Vagina (tissue), 2 donors: Measurements from ENCODE around the gene B9D1. TPM values are rescaled to one million over a fixed set of nuclear protein-coding genes. Genes with fewer than 3 reads are reported as not detected.

Source experiments
- DNase-seq, 2 donors: peaks; one replicate each; pipeline ENCODE4 v3.0.0-alpha.2; 2017; ENCODE audit errors: extremely low spot score in 2 of 2
- H3K27ac ChIP-seq: fragments of 200-600 bp; sonication (generic); one replicate; pipeline ENCODE4 v1.5.1; 2019
- H3K27me3 ChIP-seq: fragments of 200-600 bp; sonication (generic); one replicate; pipeline ENCODE4 v1.5.1; 2019
- H3K36me3 ChIP-seq, 2 donors: fragments of 200-600 bp; sonication (generic); one replicate each; pipeline ENCODE4 v1.5.1; 2017 to 2019
- H3K4me1 ChIP-seq: fragments of 200-600 bp; sonication (generic); one replicate; pipeline ENCODE4 v1.5.1; 2019
- H3K4me3 ChIP-seq, 2 donors: fragments of 200-600 bp; sonication (generic); 1 replicate in 1 of 2; 2 replicates in 1 of 2; pipeline ENCODE4 v1.5.1; 2016 to 2019
- H3K9me3 ChIP-seq: fragments of 200-600 bp; sonication (generic); one replicate; pipeline ENCODE4 v1.5.1; 2019
- POLR2A ChIP-seq, 2 donors: fragments of 450-650 bp; IDR thresholded peaks; one replicate each; pipeline ENCODE4 v1.6.1; 2017; ENCODE audit warnings: antibody characterized with exemption in 2 of 2, mild to moderate bottlenecking in 2 of 2, moderate library complexity in 2 of 2
- POLR2AphosphoS5 ChIP-seq, 2 donors: sonication (generic); formaldehyde crosslinking; IDR thresholded peaks; one replicate each; pipeline ENCODE4 v1.9.0; 2017; ENCODE audit warnings: antibody characterized with exemption in 2 of 2, mild to moderate bottlenecking in 2 of 2, low read depth in 1 of 2; ENCODE audit not compliant: insufficient read depth in 1 of 2
- intact Hi-C: fragments of 100-400 bp; cut with DNase I; formaldehyde crosslinking; loops from one replicate; pipeline ENCODE4 v1.15.1; 2023
- total RNA-seq: library from RNA; depleted of rRNA; stranded (reverse); fragments of >200 nt; gene quantifications from one replicate; pipeline ENCODE4 v1.2.3, GENCODE V29; 2016
- TF ChIP-seq, protein P1 (sequence below), 3 experiments: fragments of 450-650 bp in 2 of 3; fragments of 200-600 bp in 1 of 3; sonication (generic) in 1 of 3; IDR thresholded peaks; one replicate each; pipeline ENCODE4 v1.5.1; 2017 to 2019; ENCODE audit warnings: antibody characterized with exemption in 3 of 3, mild to moderate bottlenecking in 2 of 3, moderate library complexity in 2 of 3

Gene B9D1
- total RNA-seq, 1 donor from 2014 or later: 50.6 TPM

DNA sequence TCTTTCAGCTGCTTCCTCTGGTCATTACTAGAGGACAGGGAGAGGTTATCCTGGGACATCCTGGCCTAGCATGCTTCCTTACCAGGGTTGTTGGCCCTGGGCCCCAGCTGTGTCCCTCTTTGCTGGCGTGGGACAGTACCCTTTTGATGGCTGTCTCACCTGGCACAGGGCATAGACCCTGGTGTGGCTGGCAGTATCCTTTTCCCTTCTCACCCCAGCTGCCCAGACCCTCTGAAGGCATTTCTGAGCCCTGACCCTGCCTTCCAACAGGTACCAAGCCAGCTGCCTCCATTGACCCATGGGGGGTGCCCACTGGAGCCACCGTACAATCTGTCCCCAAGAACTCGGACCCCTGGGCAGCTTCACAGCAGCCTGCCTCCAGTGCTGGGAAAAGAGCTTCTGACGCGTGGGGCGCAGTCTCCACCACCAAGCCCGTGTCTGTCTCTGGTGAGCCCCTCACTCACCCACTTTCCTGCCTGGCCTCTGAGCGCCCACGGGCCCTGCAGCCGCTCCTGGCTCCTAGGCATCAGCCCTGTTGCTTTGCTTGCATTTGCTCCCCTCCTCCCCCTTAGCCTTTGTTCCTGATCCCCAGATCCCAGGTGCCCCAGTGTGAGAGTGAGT is 34.0 kb downstream of the B9D1 start:
- H3K36me3 ChIP-seq: no peaks in the 10 kb centered on the region
- no peaks in the 10 kb centered on the region for H3K4me1 ChIP-seq
- H3K4me3 ChIP-seq: no peak overlapping the region
- H3K27me3 ChIP-seq: no peaks in the 10 kb centered on the region
- no peak overlapping the region for H3K27ac ChIP-seq
- peak in 1 of 2 donors; percentile 77 for DNase-seq
- intact Hi-C loops: no loop called here
- H3K9me3 ChIP-seq: no peaks in the 10 kb centered on the region
- TF ChIP-seq, protein P1, sequence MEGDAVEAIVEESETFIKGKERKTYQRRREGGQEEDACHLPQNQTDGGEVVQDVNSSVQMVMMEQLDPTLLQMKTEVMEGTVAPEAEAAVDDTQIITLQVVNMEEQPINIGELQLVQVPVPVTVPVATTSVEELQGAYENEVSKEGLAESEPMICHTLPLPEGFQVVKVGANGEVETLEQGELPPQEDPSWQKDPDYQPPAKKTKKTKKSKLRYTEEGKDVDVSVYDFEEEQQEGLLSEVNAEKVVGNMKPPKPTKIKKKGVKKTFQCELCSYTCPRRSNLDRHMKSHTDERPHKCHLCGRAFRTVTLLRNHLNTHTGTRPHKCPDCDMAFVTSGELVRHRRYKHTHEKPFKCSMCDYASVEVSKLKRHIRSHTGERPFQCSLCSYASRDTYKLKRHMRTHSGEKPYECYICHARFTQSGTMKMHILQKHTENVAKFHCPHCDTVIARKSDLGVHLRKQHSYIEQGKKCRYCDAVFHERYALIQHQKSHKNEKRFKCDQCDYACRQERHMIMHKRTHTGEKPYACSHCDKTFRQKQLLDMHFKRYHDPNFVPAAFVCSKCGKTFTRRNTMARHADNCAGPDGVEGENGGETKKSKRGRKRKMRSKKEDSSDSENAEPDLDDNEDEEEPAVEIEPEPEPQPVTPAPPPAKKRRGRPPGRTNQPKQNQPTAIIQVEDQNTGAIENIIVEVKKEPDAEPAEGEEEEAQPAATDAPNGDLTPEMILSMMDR (IDR thresholded peaks at IDR 0.05): no peak
- TF ChIP-seq POLR2AphosphoS5 (IDR thresholded peaks at IDR 0.05; ENCODE audit: insufficient read depth in 1 of 2, low read depth in 1 of 2) (no peak), POLR2A (IDR thresholded peaks at IDR 0.05) (no peak)

GRCh38 chr17:19327031-19327783 is 35.3 kb downstream of the B9D1 start:
- Histone ChIP-seq H3K36me3 (no peaks in the 10 kb centered on the region), H3K27me3 (no peaks in the 10 kb centered on the region), H3K4me3 (no peak overlapping the region), H3K9me3 (no peaks in the 10 kb centered on the region), H3K27ac (no peak overlapping the region), H3K4me1 (no peaks in the 10 kb centered on the region)
- no peak for DNase-seq
- no peak for TF ChIP-seq POLR2AphosphoS5 (IDR thresholded peaks at IDR 0.05; ENCODE audit: insufficient read depth in 1 of 2, low read depth in 1 of 2)
- no peak for TF ChIP-seq POLR2A (IDR thresholded peaks at IDR 0.05)
- TF ChIP-seq, protein P1 (IDR thresholded peaks at IDR 0.05): no peak
- intact Hi-C loops: no loop called here

DNA sequence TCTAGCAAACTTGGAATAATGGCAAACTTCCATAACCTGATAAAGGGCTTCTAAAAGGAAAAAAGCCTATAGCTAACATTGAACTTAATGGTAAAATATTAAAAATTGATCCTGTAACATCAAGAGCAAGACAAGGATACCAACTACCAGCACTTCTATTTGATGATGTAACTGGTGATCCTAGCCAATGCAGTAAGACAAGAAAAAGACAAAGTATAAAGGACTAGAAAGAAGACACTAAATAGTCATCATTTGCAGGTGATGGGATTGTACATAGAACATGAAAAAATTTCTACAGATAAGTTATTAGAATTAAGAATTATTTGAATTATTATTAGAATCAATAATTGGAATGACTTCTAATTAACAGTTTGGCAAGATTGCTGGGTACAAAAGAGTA is 37.0 kb downstream of the B9D1 start:
- H3K36me3 ChIP-seq: no peaks in the 10 kb centered on the region
- intact Hi-C loops: no loop called here
- DNase-seq: no peak
- TF ChIP-seq, protein P1 (IDR thresholded peaks at IDR 0.05): no peak
- TF ChIP-seq POLR2AphosphoS5 (IDR thresholded peaks at IDR 0.05; ENCODE audit: insufficient read depth in 1 of 2, low read depth in 1 of 2): no peak
- no peak for TF ChIP-seq POLR2A (IDR thresholded peaks at IDR 0.05)
- H3K27ac ChIP-seq: no peak overlapping the region
- H3K4me3 ChIP-seq: no peak overlapping the region
- H3K9me3 ChIP-seq: no peaks in the 10 kb centered on the region
- no peaks in the 10 kb centered on the region for H3K4me1 ChIP-seq
- H3K27me3 ChIP-seq: no peaks in the 10 kb centered on the region

DNA sequence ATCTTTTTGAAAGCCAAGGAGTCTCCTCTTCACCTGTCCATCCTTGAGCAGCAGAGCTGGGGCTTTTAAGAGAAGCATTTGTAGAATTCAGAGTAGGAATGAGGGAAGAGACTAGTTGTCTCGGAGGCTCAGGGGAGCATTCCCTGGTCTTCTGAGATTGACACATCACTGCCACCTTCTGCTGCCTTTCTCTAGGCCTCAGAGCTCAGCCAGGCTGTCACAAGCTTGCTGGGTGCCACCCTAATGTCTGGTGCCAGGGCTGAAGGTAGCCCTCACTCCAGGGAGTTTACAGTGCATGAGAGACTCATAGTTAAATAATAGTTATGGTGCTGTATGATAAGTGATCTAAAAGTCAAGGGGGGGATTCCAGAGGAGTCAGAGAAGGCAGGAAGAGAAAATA is 39.7 kb downstream of the B9D1 start:
- no peaks in the 10 kb centered on the region for H3K27me3 ChIP-seq
- no peak overlapping the region for H3K27ac ChIP-seq
- peaks cover 0 to 2% of the 10 kb centered on the region in 2 donors for H3K36me3 ChIP-seq
- no peak for DNase-seq
- TF ChIP-seq POLR2A (IDR thresholded peaks at IDR 0.05) (no peak), POLR2AphosphoS5 (IDR thresholded peaks at IDR 0.05; ENCODE audit: insufficient read depth in 1 of 2, low read depth in 1 of 2) (no peak)
- TF ChIP-seq, protein P1 (IDR thresholded peaks at IDR 0.05): no peak
- no peak overlapping the region for H3K4me3 ChIP-seq
- peaks cover 3% of the 10 kb centered on the region for H3K4me1 ChIP-seq
- intact Hi-C loops: no loop called here
- H3K9me3 ChIP-seq: no peaks in the 10 kb centered on the region

DNA sequence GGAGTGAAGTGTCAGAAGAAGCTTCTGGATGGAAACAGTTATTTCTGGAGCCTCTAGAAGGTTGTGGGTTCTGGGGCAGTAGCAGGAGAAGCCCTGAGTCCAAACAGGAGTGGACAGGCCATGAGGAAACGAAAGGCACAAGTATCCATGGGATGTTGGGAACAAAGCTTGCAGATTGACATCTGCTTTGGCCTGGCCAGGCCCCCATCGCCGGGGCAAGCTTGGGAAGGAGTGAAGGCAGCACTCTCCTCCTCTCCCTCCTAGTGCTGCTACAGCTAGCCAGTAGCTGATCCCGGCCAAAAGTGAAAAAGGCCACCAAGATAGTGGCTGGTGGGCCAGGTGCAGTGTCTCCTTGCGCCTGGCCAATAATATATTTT is 40.4 kb downstream of the B9D1 start:
- H3K36me3 ChIP-seq: peaks cover 0 to 7% of the 10 kb centered on the region in 2 donors
- no peak for DNase-seq
- intact Hi-C loops: no loop called here

More for the DNA sequence above, 40.4 kb downstream of the B9D1 start:
- Histone ChIP-seq H3K4me3 (no peak overlapping the region), H3K4me1 (peaks cover 10% of the 10 kb centered on the region), H3K9me3 (no peaks in the 10 kb centered on the region), H3K27ac (no peak overlapping the region), H3K27me3 (no peaks in the 10 kb centered on the region)
- TF ChIP-seq, protein P1 (IDR thresholded peaks at IDR 0.05): no peak
- no peak for TF ChIP-seq POLR2AphosphoS5 (IDR thresholded peaks at IDR 0.05; ENCODE audit: insufficient read depth in 1 of 2, low read depth in 1 of 2)
